ENCODE data around the gene EIF2B5.

EIF2B5 gene

DNA sequence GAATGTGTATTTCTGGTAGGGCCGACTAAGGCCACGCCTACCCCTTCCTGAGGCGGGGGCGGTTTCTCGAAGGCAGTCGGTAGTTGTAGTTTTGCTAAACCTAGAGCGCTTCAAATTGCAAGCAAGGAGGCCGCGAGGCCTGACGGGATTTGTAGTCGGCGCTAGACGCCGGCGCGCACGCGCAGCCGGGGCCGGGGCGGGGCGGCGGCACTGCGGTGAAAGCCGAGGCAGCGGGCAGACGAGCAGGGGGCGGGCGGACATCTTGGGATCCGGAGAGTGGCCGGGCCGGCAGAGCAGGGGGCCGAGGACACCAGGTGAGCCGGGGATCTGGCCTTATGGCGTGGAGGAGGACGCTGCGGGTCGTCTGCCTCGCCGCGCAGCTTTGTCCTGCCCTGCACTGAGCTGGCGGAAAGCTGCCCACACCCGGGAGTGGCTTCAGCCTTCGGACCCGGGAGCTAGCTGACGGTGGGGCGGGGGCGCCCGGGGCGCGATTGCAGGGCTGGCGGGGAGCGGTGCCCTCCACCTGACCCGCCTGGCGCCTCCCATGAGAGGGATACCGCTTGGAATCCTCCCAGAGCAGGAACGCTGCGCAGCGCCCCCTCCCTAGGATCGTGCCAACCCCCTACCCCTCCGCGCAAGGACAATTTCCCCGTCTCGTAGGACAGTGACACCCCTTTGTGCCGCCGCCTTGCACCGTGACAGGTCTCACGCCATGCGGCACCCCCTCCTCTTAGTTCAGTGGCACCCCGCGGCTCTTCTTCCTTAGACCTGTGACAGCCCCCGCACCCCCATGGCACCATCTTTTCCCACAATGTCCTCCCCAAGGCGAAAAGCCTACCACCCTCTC is 39.7 kb downstream of the EIF2B5 start, which contains the start of gene AP2M1:
AP2M1 (plus strand) TSS at position 210 of the 847 bp plus-strand sequence. CDS start 2,139 bp downstream, outside the sequence.
- peak; percentile 95 to 99 for DNase-seq

DNA sequence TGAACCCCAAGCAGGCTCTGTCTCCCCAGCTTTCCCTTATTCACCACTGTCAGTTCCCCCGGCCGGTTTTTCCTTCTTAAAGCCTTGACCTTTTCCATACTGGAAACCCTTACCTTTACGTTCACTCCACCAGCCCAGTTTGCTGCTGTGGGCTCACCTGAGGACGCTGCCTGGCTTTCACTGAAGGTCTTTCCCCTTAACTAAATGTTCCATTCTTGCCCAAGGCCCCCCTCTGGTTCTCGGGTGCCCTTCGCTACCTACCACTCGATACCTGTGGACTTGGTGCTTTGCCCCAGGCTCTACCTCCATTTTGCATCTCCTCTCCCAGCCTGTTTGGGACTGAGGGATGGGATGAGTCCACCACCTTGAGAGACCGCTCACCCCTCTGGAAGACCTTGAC is 40.3 kb downstream of the EIF2B5 start:
- DNase-seq, result no peak

DNA sequence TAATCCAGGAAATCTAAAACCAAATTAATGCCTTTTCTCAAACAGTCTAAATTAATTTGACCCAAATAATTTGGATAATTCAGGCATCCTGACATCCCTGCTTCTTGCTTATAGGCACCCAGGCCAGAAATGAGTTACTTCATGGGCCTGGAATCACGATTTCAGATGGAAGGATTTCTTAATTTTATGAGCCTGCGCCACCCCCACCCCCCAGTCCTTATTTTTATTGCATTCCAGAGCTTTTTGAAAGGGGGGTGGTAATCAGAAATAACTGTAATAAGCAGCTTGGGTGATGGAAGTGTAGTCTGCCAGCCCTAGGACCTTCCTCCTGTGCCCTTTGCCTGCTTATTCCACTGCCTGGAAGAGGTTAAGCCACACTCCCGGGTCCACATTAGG is 40.8 kb downstream of the EIF2B5 start:
- DNase-seq, result no peak

DNA sequence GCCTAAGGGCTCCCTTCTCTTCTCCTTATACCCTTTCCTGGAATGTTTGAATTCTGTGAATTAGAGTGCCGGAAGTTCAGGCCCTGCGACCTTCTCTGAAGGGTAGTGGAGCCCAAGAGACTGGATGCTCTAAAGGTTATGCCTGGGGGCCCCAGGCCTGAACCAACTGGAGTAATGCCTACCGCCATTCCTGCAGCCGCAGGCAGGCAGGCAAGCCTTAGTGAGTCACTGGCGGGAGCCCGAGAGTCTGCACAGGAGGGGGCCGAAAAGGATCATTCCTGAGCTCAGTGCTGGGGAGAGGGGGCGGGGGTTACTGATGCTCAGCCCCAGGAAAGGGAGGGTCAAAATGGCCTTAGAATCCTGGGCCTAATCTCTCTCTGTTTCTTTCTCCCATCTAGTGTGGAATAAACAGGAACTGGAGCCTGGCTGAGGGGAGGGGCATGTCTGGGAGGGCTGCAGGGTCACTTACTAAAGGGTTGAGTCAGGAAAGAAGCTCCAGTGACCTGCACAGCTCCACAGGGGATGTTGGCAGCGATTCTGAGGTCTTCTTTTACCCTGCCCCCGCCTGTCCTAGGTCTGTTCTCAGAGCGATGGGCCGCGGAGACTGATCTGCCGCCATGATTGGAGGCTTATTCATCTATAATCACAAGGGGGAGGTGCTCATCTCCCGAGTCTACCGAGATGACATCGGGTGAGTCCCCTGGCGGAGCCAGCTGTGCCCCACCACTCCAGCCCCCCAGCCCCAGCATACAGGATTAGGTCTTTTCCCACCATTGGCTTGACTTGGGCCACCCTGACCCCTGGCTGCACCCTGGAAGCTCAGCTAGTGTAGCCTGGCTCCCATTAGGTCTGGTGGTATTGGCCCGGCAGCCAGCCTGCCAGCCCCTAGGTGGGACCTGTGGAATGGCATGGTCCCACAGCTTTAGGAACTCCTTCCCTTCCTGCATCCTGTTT is 41.5 kb downstream of the EIF2B5 start:
- DNase-seq, result peak in 1 of 2 experiments; percentile 16

DNA sequence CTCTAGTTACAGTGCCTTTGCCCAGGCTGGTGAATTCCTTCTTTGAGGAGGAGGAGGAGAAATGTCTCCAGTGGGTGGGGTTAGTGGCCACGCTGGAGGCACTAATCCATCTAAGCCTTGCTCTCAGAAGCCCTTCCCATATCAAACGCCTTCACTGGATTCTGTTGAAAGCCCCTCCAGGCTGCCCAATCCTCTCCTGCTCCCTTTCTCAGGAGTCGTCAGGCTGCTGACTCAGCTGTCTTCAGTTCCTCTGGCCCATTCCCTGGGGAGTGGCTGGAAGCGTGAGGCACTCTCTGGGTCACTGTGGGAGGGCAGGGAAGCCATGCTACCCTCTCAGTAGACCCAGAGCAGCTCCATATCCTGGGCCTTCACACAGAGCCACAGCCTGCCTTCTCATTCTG is 42.2 kb downstream of the EIF2B5 start:
- no peak for DNase-seq

DNA sequence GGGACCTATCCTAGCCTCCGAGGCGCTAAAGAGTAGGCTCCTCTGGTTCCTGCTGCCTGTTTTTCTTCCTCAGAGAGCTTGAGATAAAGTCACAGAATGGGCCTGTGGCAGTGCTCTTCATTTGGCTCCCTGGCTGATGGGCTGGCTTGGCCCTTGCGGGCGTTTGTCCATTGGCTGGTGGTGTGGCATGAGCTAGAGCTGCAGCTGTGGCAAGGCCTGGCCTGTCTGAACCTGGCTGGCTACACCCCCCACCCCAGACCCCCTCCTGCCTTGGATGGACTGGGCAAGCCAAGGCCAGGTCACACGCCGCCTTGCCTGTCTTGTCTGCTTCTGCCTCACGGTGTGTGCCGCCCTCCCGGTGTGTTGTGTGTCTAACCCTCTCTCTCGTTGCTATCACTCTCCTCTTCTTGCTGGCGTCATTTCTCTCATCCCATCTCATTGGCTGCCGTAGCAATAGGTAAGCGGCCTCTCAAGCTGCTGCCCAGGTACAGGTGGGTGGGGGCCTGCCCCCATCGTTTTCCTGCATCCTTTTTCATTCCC is 42.7 kb downstream of the EIF2B5 start:
- no peak for DNase-seq

DNA sequence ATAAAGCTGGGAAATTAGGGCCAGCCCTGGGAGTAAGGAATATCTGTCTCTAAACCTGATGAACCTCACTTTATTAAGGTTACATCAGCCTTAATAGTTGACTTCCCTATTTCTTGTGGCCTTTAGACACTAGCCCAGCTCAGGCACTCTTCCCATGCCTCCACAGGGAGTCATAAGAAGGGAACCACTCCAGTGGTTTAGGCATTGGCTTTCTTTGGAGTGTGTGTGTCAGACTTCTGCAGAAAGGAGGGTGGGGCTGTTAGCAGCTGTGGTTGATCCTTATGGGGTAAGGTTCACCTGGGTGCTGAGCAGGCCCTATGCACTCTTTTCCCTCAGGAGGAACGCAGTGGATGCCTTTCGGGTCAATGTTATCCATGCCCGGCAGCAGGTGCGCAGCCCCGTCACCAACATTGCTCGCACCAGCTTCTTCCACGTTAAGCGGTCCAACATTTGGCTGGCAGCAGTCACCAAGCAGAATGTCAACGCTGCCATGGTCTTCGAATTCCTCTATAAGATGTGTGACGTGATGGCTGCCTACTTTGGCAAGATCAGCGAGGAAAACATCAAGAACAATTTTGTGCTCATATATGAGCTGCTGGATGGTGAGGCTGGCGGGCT is 43.5 kb downstream of the EIF2B5 start:
- no peak for DNase-seq

DNA sequence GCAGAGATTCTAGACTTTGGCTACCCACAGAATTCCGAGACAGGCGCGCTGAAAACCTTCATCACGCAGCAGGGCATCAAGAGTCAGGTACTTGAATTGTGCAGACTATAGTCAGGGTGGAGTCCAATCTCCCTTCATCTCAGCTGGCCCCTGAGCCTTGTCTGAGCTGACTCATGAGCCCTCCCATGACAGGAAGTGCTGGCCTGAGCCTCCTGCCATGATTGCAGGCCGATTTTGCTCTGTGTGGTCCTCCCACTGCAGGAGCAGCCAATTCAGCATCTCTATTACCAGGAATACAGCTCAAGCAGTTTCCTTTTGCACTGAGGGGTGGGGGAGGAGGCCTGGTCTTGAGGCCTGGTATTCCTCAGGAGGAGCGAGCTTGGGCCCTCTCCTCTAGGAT is 45.0 kb downstream of the EIF2B5 start:
- DNase-seq, result no peak

DNA sequence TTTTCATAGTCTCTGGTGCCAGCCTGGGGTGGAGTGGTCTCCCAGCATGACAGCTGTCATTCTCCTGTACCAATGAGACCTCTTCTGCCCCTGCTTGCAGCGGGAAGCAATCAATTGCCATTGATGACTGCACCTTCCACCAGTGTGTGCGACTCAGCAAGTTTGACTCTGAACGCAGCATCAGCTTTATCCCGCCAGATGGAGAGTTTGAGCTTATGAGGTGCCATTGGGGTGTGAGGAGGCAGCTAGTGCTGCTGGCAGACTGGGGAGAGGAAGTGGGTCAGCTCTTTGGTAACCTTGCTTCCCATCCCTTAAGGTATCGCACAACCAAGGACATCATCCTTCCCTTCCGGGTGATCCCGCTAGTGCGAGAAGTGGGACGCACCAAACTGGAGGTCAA is 46.4 kb downstream of the EIF2B5 start:
- no peak for DNase-seq

DNA sequence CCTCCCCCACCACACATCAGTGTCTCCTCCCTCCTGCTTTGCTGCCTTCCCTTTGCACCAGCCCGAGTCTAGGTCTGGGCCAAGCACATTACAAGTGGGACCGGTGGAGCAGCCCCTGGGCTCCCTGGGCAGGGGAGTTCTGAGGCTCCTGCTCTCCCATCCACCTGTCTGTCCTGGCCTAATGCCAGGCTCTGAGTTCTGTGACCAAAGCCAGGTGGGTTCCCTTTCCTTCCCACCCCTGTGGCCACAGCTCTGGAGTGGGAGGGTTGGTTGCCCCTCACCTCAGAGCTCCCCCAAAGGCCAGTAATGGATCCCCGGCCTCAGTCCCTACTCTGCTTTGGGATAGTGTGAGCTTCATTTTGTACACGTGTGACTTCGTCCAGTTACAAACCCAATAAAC is 48.5 kb downstream of the EIF2B5 start:
- DNase-seq, result no peak

DNA sequence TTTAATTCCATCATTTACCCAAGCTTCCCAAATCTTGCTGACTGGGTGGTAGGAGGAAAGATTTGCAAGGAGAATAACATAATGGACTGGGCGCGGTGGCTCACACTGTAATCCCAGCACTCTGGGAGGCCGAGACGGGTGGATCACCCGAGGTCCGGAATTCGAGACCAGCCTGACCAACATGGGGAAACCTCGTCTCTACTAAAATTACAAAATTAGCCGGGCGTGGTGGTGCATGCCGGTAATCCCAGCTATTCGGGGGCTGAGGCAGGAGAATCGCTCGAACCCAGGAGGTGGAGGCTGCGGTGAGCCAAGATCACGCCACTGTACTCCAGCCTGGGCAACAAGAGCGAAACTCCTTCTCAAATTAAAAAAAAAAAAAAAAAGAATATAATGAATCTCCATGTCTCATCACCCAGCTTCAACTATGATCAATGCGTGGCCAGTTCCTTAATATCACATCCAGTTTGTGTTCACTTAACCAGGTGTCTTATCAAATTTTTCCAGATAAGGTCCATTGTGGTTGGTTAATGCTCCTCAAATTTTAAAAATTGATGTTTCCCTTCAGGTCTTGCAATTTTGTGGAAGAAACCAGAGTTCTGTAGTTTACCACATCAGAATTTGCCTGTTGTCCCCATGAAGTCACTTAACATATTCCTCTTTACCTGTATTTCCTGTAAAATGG is 49.5 kb downstream of the EIF2B5 start:
- DNase-seq, result no peak

DNA sequence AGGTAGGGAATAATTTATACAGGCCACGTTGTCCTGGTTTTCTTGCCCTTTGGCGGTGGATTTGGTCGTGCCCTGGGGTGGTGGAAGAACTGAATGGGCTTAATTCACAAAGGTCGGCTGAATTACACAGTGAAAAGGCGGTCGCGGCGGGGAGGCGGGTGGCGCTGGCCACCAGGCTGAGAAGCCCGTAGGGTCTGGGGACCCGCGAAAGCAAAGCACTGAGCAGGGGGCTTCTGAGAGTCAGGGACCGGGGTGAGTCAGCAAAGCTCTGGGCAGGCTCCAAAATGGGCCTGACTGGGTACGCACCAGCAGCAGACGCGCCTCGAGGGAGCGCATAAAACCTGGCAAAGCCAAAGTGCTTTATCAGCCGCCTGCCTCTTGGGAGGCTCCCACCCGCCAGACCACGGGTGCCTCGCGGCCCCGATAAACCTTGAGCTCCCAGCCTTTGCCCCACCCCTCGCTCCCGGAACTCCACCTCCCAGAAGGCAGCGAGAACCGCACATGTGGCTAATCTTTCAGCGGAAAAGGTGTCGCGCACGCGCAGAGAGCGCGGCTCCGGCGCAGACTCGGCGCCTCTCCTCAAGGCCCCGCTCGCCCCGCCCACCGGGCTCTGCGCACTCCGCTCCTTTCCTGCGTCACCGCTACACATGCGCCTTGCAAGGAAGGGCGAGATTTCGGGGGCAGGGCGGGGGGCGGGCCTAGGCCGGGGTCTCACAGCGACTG is 50.5 kb downstream of the EIF2B5 start:
- peak; percentile 98 to 100 for DNase-seq

DNA sequence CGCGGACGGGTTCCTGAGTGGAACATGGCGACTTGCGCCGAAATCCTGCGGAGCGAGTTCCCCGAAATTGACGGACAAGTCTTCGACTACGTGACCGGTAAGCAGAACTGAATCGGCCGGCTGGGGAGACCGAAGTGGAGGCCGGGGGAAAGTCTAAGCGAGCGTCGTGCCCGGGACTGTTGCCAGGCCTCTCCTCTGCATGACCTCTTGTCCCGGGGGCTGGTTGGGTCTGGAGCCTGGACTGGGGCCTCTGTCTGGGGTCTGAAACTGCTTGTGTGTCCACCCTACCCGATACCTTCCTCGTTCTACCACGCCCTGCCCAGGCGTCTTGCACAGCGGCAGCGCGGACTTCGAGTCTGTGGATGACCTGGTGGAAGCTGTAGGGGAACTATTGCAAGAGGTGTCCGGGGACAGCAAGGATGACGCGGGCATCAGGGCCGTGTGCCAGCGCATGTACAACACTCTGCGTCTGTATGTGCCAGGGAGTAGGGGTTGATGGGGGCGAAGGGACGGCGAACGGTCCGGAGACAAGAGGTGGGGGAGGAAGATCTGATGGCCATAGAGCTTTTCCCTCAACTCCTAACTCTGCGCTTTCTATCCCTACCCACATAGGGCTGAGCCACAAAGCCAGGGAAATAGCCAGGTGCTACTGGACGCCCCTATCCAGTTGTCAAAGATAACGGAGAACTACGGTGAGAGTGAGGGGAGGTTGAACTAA is 51.2 kb downstream of the EIF2B5 start, which contains the start of gene ABCF3:
ABCF3 (plus strand) TSS at position 16 of the 718 bp plus-strand sequence; CDS start at position 25, 9 bp downstream.
- no peak for DNase-seq

DNA sequence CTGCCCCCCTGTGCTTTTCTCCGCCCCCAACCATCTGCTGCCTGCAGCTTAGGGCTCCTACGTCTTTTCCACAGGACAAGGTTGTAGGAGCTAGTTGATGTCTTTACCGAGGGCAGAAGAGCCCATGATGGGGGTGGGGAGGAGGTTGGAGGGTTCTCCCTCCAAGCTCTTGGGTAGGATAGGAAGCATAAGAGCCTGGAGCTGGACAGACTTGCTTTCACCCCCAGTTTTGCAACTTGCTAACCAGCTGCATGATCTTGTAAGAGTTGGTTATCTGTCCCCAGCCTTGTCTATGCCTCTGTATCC is 51.7 kb downstream of the EIF2B5 start:
- no peak for DNase-seq

DNA sequence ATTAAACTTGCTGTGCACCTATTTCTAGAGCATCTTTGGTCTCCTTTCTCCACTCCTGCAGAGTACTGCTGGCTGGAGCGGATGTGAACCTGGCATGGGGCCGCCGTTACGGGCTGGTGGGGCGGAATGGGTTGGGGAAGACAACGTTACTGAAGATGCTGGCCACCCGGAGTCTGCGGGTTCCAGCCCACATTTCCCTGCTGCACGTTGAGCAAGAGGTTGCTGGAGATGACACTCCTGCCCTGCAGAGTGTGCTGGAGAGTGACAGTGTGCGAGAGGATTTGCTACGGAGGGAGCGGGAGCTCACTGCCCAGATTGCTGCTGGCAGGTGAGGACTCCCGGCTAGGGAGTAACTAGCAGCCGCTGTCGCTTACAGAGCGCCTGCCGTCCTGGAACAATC is 52.9 kb downstream of the EIF2B5 start:
- no peak for DNase-seq

DNA sequence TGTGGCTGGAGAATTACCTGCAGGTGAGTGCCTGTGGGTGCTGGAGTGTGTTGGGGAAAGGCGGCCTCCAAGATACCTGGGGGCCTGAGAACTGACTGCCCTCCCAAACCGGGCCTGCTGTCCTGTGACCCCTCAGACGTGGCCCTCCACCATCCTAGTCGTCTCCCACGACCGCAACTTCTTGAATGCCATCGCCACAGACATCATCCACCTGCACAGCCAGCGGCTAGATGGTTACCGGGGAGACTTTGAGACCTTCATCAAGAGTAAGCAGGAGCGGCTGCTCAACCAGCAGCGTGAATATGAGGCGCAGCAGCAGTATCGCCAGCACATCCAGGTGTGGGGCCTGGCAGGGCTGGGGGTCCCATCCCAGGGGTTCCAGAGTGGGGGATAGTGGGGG is 54.3 kb downstream of the EIF2B5 start:
- no peak for DNase-seq

DNA sequence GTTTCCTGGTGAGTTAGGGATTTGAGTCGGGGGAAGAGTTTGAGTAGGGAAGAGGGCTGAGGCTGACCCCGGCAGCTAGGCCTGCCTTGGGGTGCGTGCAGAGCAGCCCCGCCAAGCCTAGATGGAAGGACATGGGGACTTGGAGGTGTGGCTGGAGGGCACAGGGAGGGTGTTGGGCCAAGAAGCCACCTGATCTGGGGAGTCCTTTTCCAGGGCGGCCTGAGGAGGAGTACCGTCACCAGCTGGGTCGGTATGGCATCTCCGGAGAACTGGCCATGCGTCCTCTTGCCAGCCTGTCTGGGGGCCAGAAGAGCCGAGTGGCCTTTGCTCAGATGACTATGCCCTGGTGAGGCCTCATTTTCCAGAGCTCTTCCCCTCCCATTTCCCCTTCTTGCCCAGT is 57.7 kb downstream of the EIF2B5 start:
- DNase-seq, result no peak

DNA sequence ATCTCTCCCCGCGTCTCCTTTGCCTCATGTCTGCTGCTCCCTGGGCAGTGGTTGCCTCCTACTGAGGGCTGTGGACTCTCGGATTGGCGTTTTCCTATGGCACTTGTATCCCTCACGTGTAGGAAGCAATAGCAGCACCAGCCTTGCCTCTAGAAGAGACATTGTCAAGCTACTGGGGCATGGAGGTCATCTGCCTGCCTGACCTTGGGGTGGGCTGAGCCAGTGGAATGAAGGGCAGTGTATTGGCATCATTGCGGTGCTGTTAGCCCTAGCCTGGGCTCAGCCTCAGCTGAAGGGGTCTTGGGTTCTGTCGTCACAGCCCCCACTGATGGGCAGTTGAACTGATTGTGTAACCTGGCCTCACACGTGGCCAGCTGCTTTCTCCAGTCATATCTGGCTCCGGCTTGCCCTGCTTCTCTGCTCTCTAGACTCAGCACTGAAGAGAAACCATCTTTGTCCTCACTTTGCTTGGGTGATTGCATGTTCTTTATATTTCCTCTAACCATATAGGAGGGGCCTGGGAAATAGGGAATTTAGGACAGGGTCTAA is 58.9 kb downstream of the EIF2B5 start:
- no peak for DNase-seq
